Stimulated activated CD8-positive, alpha-beta memory T cell treated with anti-CD3 and anti-CD28 coated beads, Interleukin-15, amount 100 ng/mL, for 4 hours (primary cell): Measurements from ENCODE around the gene TYSND1.
A peak's percentile ranks its signal among the peaks of the same experiment; 100 is the strongest.
"Not testable (repeated sequence)": the region's sequence is repeated elsewhere in the genome, so short reads cannot be mapped to it uniquely, and the experiment has no call there.

Source experiments
- DNase-seq, 2 donors: peaks; one replicate each; pipeline ENCODE4 v3.0.0-alpha.2; 2020; ENCODE audit warnings: low read depth in 2 of 2

The TYSND1 gene

DNA sequence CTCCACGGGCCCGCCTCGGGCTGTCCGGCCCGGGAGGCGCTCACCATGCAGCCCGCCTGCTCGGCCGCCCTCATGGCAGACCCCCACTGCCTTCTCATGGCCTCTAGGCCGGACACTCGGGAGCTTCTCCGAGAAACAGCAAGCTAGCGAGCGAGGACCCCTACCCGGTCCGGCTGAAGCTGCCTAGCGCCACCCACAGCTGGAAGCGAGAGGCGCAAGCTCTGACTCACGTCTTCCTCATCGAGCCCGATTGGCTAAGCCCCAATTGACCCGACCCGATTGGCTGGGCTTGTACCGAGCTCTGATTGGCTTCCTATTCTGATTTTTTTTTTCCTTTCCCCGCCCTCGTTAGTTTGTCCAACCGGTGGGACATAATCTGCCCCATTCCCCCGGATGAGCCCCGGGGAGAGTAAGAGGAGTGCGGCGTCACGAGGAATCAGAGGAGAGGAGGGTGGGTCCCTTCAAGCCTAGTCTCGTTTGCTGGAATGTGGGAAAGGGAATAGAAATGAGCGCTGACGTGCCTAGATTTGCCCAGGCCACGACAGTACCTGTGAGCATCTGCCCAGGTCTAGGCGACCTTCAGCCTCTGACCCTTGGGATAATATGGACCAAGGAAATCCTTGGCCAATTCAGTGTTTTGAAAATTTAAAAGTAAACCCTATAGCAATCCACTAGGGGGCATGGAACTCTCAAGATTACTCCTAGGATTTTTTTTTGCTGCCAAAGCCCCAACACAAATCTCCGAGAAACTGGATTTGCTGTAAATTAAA lies at the start of gene TYSND1:
Gene TYSND1 (minus strand): TSS at position 212 of the 770 bp plus-strand sequence. CDS start 114 bp downstream, at position 98.
- peak; percentile 81 to 89 for DNase-seq

GRCh38 chr10:70193391-70193844 lies 46.9 kb upstream of the TYSND1 start:
- no peak for DNase-seq

- DNase-seq, result no peak
Measured at GRCh38 chr10:70192326-70192968, 45.9 kb upstream of the TYSND1 start.

GRCh38 chr10:70191972-70192305 lies 45.4 kb upstream of the TYSND1 start:
- DNase-seq, result no peak

GRCh38 chr10:70191161-70191971 lies 44.9 kb upstream of the TYSND1 start:
- DNase-seq, result no peak

DNA sequence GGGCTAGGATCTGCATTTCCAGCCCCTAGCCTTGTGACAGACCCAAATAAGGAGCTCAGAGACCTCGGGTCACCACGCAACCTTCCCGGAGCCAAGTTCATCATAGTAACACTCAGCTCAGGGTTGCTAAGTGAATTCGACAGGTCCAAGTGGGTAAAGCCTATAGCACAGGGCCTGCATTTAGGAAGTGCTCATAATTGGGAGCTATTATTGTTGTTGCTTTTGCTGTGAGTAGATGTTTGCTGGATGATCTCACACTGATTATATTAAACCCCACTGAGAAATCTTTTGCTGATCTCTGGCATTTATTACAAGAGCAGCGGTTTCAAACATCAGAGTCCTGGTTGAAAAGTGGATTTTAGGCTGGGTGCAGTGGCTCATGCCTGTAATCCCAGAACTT lies 44.1 kb upstream of the TYSND1 start:
- no peak for DNase-seq

GRCh38 chr10:70190102-70190501 lies 43.6 kb upstream of the TYSND1 start:
- DNase-seq, result no peak

DNA sequence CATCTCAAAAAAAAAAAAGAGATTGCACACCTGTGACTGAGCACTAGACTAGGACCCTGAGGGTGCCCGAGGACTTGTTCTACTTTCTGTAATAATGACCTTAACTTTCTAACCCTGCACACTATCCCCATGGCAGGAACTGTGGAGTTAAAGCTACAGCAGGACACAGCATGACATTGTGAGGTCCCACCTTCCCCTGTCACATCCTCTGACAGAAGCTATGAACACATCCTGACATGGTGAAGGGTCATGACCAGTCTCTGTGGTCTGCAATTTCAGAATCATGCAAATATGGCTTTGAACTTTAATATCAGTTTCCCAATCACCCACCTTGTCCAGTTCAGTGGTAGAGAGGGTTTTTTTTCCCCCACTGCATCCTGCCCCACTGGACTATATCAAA lies 42.3 kb upstream of the TYSND1 start:
- DNase-seq, result no peak

- no peak for DNase-seq
Measured at GRCh38 chr10:70186571-70186970, 40.1 kb upstream of the TYSND1 start.

DNA sequence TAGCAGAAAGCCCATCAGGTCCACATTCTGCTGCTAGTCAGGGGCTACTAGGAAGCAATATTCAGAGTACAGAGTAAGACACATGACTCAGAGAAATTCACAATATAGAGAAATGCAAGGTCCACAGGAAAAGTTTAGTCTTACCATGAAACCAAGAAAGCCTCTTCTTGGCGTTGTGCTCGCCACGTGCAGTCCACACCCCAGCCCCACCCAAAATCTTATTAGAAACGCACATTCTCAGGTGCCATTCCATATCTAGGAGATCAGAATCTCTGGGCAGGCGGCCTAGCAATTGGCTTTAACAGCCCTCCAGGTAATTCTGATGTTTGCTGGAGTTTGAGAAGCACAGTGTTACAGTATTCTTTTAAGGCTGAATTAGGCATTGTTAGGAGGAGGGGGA lies 39.6 kb upstream of the TYSND1 start:
- no peak for DNase-seq

- DNase-seq, result no peak
Measured at GRCh38 chr10:70183304-70183703, 36.8 kb upstream of the TYSND1 start.

DNA sequence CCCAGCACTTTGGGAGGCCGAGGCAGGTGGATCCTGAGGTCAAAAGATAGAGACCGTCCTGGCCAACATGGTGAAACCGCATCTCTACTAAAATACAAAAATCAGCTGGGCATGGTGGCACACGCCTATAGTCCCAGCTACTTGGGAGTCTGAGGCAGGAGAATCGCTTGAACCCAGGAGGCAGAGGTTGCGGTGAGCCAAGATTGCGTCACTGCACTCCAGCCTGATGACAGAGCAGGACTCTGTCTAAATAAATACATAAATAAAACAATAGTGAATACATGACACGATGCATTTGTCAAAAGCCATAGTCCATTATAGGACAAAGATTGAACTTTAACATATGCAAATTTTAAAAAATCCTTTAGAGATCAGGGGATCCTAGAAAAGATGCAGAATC lies 32.7 kb upstream of the TYSND1 start:
- not testable (repeated sequence) for DNase-seq

DNA sequence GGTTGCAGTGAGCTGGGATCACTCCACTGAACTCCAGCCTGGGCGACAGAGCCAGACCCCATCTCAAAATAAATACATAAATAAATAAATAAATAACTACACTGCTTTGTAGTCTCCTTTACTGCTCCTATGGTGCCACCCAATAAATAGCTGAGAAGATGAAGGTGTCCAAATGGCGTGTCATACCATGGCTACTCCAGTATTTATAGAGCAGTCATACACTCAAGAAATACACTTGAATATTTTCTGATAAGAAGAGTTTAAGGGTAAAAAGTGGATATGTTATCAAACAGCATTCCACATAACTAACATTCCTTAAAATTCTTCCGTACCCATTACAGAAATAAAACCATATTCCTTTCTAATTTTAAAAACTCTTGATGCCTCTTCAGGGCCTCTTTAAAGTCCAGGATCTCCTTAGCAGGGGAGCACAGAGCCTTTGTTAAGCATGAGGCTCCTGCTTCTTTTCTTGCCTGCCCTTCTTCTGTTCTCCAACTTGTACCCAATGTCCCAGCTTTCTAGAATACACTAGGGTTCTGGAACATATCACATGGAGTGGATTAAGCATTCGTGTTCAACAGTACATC lies 31.7 kb upstream of the TYSND1 start:
- DNase-seq, result no peak

- DNase-seq, result no peak
Measured at GRCh38 chr10:70176441-70176840, 29.9 kb upstream of the TYSND1 start.

- DNase-seq, result no peak
Measured at GRCh38 chr10:70175516-70175915, 29.0 kb upstream of the TYSND1 start.

- DNase-seq, result no peak
Measured at GRCh38 chr10:70174058-70174741, 27.7 kb upstream of the TYSND1 start.

- DNase-seq, result no peak
Measured at GRCh38 chr10:70169649-70170364, 23.3 kb upstream of the TYSND1 start.

DNA sequence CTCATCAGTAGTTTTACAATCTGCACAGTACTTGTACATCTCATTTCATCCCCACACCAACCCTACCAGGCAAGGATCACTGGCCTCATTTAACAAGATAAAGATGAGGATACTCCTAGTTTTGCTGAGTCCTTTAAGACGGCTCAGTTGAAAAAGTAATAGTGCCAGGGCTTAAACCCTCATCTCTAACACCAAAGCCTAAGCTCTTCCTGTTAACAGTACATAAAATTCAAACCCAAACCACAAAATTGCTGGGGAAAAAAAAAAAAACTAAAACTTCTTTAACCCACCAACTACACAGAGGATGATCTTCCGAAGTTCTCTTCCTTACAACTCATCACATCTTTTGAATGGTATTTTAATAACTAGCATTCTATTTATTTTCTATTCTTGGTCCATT lies 22.5 kb upstream of the TYSND1 start:
- DNase-seq, result no peak

DNA sequence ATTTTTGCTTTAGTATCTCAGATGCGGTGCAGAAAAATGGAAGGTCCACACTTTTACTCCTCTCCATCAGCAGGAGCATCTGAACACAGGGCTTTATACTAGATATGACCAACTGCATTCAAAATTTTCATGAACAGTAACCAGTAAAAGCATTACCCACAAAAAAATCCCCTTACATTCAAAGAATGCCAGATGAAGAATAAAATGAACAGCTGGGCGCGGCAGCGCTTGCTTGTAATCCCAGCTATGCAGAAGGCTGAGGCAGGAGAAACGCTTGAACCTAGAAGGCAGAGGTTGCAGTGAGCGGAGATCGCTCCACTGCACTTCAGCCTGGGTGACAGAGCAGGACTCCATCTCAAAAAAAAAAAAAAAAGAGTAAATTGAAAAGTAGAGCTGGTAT lies 20.7 kb upstream of the TYSND1 start:
- DNase-seq, result no peak

- no peak for DNase-seq
Measured at GRCh38 chr10:70166394-70166793, 19.9 kb upstream of the TYSND1 start.

DNA sequence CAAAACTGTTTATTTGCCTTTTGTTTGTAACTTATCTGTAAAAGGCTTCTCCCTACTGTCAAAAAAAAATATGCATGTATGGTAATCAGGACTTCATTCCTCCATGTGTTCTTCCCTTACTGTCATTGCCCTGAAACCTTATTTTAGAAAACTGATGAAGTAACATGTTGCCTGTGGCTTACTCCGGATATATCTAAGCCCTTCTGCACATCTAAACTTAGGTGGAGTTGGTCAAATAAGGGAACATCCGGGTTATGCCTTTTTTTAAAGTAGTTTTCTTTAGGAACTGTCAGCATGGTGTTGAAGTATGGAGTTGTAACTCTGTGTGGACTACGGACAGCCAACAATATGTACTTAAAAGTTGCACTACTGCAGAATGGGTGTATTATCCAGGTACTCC lies 17.7 kb upstream of the TYSND1 start:
- no peak for DNase-seq
